Transverse colon (tissue), 3 donors: Measurements from ENCODE around the gene HES4.

ENCODE experiments used
- POLR2A ChIP-seq: fragments of 450-650 bp; IDR thresholded peaks from one replicate; pipeline ENCODE4 v1.6.1; 2016; ENCODE audit warnings: antibody characterized with exemption, mild to moderate bottlenecking, moderate library complexity
- TF ChIP-seq, protein P1 (sequence below), 5 experiments: fragments of 200-600 bp in 3 of 5; fragments of 450-650 bp in 2 of 5; sonication (generic) in 3 of 5; IDR thresholded peaks; 1 replicate in 2 of 5; 2 replicates in 3 of 5; pipeline ENCODE4 v1.5.1; 2016 to 2017; ENCODE audit warnings: antibody characterized with exemption in 5 of 5, inconsistent platforms in 3 of 5, mild to moderate bottlenecking in 2 of 5, moderate library complexity in 1 of 5

DNA sequence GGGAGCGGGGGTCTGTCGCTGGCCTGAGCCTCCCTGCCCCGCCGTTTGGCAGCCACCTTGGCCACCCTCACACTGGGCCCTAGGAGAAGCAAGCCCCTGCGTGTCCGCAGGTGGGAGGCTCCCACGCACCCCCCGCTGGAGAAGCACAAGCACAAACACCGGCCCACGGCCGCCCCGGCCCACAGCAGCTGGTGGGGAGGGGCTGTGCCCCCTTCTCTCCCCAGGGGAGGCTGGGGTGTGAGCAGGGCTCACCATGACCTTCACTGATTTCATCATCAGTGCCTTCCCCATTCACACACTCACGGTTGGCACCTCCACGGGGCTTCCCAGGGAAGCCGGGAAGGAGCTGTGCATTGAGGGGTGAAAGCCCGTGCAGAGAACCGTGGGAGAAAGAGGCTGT is 27.9 kb upstream of the HES4 start:
- TF ChIP-seq, protein P1, sequence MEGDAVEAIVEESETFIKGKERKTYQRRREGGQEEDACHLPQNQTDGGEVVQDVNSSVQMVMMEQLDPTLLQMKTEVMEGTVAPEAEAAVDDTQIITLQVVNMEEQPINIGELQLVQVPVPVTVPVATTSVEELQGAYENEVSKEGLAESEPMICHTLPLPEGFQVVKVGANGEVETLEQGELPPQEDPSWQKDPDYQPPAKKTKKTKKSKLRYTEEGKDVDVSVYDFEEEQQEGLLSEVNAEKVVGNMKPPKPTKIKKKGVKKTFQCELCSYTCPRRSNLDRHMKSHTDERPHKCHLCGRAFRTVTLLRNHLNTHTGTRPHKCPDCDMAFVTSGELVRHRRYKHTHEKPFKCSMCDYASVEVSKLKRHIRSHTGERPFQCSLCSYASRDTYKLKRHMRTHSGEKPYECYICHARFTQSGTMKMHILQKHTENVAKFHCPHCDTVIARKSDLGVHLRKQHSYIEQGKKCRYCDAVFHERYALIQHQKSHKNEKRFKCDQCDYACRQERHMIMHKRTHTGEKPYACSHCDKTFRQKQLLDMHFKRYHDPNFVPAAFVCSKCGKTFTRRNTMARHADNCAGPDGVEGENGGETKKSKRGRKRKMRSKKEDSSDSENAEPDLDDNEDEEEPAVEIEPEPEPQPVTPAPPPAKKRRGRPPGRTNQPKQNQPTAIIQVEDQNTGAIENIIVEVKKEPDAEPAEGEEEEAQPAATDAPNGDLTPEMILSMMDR (IDR thresholded peaks at IDR 0.05): no peak
- no peak for TF ChIP-seq POLR2A
